H1 (cell line): ENCODE data around the gene SLFN12L. TPM values are rescaled to one million over a fixed set of nuclear protein-coding genes. Genes with fewer than 3 reads are reported as not detected.

ENCODE experiments used
- CHD1 ChIP-seq: IDR thresholded peaks from 2 replicates; pipeline ENCODE4 v1.6.1; 2012; ENCODE audit warnings: low read depth, low read length, improper control_type of control experiment
- EGR1 ChIP-seq: IDR thresholded peaks from 2 replicates; pipeline ENCODE4 v1.6.1; 2011; ENCODE audit warnings: low read depth, low read length, borderline replicate concordance
- GABPA ChIP-seq: IDR thresholded peaks from 2 replicates; pipeline ENCODE4 v1.6.1; 2011; ENCODE audit warnings: mild to moderate bottlenecking, low read length, moderate library complexity, borderline replicate concordance; ENCODE audit not compliant: insufficient read depth
- GTF2F1 ChIP-seq: IDR thresholded peaks from 2 replicates; pipeline ENCODE4 v1.6.1; 2012; ENCODE audit warnings: low read depth, low read length, improper control_type of control experiment, borderline replicate concordance
- KDM1A ChIP-seq: fragments of 200-600, 300-600 bp; sonication (generic); IDR thresholded peaks from 2 replicates; pipeline ENCODE4 v1.7.1; 2016; ENCODE audit warnings: mild to moderate bottlenecking, low read length, borderline replicate concordance
- RBBP5 ChIP-seq: IDR thresholded peaks from 2 replicates; pipeline ENCODE4 v1.7.1; 2012; ENCODE audit warnings: low read depth, mild to moderate bottlenecking, inconsistent platforms, low read length, moderate library complexity, borderline replicate concordance
- SIX5 ChIP-seq: IDR thresholded peaks from 2 replicates; pipeline ENCODE4 v1.6.1; 2011; ENCODE audit warnings: mild to moderate bottlenecking, low read depth, low read length
- TBP ChIP-seq: IDR thresholded peaks from 2 replicates; pipeline ENCODE4 v1.6.1; 2011; ENCODE audit warnings: low read depth, low read length, improper control_type of control experiment
- YY1 ChIP-seq: IDR thresholded peaks from 2 replicates; pipeline ENCODE4 v1.6.1; 2011; ENCODE audit warnings: low read depth, mild to moderate bottlenecking, low read length
- polyA plus RNA-seq, 7 experiments: library from polyadenylated mRNA; depleted of rRNA in 3 of 7; stranded (reverse) in 5 of 7; unstranded in 2 of 7; fragments of >200 nt in 5 of 7; fragments of 200-250 nt in 2 of 7; gene quantifications; 1 replicate in 5 of 7; 2 replicates in 1 of 7; 4 replicates in 1 of 7; pipeline versions ENCODE4 v1.2.1 to v1.2.3, GENCODE V29; 2011 to 2013; ENCODE audit warnings: missing spikeins in 2 of 7, mixed read lengths in 2 of 7
- total RNA-seq: library from RNA; stranded (reverse); fragmentation: NEBNext Ultra II Directional; extraction: Animal tissue kit (Norgen Biotek cat#: 25700); gene quantifications from 2 replicates; pipeline ENCODE4 v1.2.1, GENCODE V29; 2021
- TF ChIP-seq, protein P1 (sequence below): fragments of 300-600 bp; sonication (generic); IDR thresholded peaks from 2 replicates; pipeline ENCODE4 v1.7.1; 2012; ENCODE audit warnings: low read length, moderate library complexity, mild to moderate bottlenecking, inconsistent platforms; ENCODE audit not compliant: insufficient replicate concordance
- TF ChIP-seq, protein P2 (sequence below): IDR thresholded peaks from 2 replicates; pipeline ENCODE4 v1.6.1; 2012; ENCODE audit warnings: low read length, inconsistent platforms

Gene SLFN12L
- total and polyA plus RNA-seq, 2 of the 8 experiments (the other 6 are each of a cell fraction or from before 2014, with no cell fraction given), result not detected

DNA sequence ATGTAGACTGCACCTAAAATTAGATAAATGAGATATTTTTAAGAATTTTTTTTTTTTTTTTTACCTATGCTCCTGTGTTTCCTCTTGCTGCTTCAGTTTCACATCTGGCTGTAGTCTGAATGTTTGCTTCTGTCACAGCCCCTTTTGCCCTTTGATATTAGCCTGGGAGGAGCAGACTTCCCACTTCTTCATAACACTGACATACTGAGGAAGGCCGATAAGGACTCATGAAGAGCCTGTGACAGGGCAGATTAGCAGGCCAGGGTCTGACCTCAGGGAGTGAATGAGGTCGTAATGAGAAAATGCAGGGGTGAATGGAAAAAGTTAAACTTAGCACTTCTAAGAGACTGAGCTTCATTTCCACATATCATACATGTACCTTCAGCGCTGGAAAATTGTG lies 23.2 kb upstream of the SLFN12L start, which contains the start of gene SLFN14 (continued):
- TF ChIP-seq, protein P1, sequence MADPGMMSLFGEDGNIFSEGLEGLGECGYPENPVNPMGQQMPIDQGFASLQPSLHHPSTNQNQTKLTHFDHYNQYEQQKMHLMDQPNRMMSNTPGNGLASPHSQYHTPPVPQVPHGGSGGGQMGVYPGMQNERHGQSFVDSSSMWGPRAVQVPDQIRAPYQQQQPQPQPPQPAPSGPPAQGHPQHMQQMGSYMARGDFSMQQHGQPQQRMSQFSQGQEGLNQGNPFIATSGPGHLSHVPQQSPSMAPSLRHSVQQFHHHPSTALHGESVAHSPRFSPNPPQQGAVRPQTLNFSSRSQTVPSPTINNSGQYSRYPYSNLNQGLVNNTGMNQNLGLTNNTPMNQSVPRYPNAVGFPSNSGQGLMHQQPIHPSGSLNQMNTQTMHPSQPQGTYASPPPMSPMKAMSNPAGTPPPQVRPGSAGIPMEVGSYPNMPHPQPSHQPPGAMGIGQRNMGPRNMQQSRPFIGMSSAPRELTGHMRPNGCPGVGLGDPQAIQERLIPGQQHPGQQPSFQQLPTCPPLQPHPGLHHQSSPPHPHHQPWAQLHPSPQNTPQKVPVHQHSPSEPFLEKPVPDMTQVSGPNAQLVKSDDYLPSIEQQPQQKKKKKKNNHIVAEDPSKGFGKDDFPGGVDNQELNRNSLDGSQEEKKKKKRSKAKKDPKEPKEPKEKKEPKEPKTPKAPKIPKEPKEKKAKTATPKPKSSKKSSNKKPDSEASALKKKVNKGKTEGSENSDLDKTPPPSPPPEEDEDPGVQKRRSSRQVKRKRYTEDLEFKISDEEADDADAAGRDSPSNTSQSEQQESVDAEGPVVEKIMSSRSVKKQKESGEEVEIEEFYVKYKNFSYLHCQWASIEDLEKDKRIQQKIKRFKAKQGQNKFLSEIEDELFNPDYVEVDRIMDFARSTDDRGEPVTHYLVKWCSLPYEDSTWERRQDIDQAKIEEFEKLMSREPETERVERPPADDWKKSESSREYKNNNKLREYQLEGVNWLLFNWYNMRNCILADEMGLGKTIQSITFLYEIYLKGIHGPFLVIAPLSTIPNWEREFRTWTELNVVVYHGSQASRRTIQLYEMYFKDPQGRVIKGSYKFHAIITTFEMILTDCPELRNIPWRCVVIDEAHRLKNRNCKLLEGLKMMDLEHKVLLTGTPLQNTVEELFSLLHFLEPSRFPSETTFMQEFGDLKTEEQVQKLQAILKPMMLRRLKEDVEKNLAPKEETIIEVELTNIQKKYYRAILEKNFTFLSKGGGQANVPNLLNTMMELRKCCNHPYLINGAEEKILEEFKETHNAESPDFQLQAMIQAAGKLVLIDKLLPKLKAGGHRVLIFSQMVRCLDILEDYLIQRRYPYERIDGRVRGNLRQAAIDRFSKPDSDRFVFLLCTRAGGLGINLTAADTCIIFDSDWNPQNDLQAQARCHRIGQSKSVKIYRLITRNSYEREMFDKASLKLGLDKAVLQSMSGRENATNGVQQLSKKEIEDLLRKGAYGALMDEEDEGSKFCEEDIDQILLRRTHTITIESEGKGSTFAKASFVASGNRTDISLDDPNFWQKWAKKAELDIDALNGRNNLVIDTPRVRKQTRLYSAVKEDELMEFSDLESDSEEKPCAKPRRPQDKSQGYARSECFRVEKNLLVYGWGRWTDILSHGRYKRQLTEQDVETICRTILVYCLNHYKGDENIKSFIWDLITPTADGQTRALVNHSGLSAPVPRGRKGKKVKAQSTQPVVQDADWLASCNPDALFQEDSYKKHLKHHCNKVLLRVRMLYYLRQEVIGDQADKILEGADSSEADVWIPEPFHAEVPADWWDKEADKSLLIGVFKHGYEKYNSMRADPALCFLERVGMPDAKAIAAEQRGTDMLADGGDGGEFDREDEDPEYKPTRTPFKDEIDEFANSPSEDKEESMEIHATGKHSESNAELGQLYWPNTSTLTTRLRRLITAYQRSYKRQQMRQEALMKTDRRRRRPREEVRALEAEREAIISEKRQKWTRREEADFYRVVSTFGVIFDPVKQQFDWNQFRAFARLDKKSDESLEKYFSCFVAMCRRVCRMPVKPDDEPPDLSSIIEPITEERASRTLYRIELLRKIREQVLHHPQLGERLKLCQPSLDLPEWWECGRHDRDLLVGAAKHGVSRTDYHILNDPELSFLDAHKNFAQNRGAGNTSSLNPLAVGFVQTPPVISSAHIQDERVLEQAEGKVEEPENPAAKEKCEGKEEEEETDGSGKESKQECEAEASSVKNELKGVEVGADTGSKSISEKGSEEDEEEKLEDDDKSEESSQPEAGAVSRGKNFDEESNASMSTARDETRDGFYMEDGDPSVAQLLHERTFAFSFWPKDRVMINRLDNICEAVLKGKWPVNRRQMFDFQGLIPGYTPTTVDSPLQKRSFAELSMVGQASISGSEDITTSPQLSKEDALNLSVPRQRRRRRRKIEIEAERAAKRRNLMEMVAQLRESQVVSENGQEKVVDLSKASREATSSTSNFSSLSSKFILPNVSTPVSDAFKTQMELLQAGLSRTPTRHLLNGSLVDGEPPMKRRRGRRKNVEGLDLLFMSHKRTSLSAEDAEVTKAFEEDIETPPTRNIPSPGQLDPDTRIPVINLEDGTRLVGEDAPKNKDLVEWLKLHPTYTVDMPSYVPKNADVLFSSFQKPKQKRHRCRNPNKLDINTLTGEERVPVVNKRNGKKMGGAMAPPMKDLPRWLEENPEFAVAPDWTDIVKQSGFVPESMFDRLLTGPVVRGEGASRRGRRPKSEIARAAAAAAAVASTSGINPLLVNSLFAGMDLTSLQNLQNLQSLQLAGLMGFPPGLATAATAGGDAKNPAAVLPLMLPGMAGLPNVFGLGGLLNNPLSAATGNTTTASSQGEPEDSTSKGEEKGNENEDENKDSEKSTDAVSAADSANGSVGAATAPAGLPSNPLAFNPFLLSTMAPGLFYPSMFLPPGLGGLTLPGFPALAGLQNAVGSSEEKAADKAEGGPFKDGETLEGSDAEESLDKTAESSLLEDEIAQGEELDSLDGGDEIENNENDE, result no peak
- no peak for TF ChIP-seq EGR1
- TF ChIP-seq, protein P2, sequence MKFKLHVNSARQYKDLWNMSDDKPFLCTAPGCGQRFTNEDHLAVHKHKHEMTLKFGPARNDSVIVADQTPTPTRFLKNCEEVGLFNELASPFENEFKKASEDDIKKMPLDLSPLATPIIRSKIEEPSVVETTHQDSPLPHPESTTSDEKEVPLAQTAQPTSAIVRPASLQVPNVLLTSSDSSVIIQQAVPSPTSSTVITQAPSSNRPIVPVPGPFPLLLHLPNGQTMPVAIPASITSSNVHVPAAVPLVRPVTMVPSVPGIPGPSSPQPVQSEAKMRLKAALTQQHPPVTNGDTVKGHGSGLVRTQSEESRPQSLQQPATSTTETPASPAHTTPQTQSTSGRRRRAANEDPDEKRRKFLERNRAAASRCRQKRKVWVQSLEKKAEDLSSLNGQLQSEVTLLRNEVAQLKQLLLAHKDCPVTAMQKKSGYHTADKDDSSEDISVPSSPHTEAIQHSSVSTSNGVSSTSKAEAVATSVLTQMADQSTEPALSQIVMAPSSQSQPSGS, result no peak
- no peak for TF ChIP-seq KDM1A
- no peak for TF ChIP-seq CHD1
- no peak for TF ChIP-seq TBP
- no peak for TF ChIP-seq GTF2F1
- TF ChIP-seq YY1, result no peak
- TF ChIP-seq RBBP5, result no peak
- TF ChIP-seq GABPA, result no peak
- TF ChIP-seq SIX5, result no peak
